ENCODE results near the gene OR4L1.
"Not testable (repeated sequence)": the region's sequence is repeated elsewhere in the genome, so short reads cannot be mapped to it uniquely, and the experiment has no call there.

OR4L1 gene, protein sequence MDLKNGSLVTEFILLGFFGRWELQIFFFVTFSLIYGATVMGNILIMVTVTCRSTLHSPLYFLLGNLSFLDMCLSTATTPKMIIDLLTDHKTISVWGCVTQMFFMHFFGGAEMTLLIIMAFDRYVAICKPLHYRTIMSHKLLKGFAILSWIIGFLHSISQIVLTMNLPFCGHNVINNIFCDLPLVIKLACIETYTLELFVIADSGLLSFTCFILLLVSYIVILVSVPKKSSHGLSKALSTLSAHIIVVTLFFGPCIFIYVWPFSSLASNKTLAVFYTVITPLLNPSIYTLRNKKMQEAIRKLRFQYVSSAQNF

DNA sequence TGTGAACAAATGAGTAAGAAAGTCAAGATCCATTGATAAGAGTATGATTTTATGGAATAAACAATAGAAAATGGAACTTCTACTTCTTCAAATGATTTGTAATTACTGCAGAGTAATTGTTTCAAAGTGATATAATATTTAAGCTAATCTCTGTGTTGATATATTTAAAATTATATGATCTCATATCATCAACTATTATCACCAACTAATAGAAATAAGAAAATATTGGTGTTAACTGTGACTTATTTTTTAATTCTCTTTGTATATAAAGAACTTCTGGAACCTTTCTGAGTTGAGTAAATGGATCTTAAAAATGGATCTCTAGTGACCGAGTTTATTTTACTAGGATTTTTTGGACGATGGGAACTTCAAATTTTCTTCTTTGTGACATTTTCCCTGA lies at the start of gene OR4L1:
Gene OR4L1 (plus strand): TSS at position 301 of the 400 bp plus-strand sequence. CDS start 0 bp downstream, at position 301.
- DNase-seq, result no peak

DNA sequence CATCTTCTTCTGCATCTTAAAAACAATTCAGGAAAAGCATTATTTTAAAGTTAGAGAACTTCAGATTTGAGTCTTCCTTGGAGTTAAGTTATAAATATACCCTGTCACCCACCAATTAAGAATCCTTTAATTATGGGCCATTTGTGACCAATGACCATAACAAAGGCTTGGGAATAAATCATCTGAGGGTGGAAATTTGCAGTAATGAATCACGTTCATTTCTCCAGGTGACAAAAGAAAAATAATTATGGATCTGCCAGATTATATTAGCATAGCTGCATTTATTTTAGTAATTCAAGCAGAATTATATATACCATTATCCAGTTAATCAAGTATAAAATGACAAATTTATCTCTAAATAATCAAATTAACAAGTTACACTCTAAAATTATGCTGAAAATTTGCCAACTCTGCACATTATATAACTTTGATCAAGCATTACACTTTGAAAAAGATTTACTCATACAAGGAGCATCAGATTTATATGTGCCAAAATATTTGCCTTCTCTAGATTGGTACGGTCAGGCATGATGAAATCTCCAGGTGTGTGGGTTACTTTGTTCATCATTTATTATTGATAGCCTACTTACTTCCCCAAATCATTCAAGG lies 40.5 kb upstream of the OR4L1 start, which contains the start of gene OR4K14:
Gene OR4K14 (minus strand): TSS at position 51 of the 609 bp plus-strand sequence. CDS start 4,114 bp downstream, outside the sequence.
- DNase-seq, result no peak

DNA sequence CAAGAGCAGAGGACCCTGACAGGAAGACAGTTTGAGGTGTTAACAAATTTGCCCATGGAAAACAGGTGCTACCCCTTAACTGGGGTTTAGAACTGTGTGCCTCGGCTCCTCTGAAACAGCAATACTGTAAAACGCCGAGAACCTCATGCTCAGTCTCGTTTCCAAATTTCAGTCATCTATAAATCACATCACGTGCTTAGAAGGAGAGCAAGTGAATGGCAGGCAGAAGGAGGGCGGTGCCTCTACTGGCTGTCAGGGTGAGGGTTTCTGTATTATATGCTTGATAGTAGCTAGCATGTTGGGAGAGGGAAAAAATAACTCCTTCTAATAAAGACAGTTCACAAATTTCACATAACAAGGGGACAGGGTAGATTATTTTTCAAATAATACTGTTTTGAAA lies 28.8 kb upstream of the OR4L1 start:
- DNase-seq, result no peak

DNA sequence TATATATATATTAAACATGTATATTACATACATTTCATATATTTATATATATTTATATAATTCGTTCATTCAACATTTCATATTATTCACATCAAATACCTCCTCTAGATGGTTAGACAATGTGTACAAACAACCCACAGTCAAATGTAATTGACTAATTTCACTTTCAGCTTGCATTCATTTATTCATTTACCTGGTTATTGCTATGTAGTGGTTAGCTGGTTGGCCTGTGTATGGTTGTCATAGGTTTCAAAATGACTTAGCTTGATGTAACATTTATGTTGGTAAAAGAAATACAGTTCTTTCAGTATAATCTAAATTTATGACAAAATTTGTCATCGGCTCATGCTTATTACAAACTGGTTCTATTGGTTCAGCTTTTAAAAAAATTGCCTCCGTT lies 24.4 kb upstream of the OR4L1 start:
- no peak for DNase-seq

DNA sequence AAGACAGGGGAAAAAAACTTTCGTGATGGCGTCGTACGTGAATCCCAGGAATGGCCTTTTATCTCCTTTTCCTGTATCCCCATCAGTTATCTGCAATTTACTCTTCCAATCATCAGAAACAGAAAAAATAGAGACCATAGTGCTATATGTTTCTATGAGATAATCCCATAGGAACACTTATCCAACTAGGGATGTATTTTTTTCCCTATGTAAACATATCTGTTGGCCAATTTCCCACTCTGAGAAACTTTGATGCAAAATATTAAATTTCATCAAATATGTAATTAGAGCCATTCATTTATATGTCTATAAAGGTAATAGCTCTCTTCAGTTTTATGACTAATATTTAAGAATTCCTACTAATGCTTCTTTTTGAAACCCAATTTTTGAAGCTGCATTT lies 23.9 kb upstream of the OR4L1 start, which contains the start of gene OR4K13:
Gene OR4K13 (minus strand): TSS at position 101 of the 400 bp plus-strand sequence. CDS start 1,280 bp downstream, outside the sequence.
- DNase-seq, result no peak

DNA sequence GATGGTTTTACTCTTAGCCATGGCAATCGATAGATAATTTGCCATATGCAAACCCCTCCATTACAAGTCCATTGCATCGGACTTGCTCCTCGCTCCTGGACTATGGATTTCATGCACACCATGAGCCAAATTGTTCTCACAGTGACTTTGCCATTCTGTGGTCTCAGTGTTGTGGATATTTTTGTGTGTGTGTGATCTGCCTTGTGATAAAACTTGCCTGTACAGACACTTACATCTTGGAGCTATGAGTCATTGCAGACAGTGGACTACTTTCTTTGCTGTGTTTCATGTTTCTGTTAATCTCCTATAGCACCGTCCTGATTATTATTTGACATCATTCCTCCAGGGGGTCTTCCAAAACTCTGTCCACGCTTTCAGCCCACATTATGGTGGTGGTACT lies 15.6 kb upstream of the OR4L1 start:
- no peak for DNase-seq

DNA sequence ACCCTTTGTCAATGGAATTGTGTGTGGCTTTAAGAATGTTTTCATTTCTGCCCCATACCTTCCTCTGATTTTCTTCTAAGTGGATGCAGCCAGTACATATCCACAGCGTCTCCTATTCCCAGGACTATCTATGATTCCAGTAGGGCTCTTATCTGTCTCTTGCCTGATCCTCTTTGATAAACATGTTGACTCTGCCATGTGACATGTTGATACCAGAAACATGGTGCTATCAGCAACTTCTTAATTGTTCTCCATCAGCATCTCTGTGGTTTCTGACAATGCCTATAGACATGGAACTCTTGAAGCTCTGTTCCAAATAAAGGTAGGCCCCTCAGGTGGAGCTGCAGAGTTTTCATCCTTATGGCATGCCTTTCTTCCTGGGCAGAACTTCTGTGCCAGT lies 11.6 kb upstream of the OR4L1 start:
- no peak for DNase-seq

DNA sequence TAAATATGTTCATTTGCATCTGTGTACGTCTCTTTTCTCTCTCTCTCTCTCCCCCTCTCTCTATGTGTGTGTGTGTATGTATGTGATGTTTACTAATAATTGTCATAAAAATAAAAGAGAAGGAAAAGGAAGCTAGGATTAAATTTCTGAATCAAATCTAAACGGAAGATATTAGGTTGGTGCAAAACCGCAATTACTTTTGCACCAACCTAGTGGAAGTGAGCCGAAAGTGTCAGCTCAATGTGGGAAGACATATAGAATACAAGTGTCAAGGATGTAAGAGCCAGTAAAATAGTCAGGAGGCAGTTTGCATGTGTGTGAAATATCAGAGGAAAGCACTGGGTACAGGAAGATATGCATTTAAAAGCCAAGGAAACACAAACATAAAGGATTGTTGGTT lies 32.2 kb downstream of the OR4L1 start:
- no peak for DNase-seq

DNA sequence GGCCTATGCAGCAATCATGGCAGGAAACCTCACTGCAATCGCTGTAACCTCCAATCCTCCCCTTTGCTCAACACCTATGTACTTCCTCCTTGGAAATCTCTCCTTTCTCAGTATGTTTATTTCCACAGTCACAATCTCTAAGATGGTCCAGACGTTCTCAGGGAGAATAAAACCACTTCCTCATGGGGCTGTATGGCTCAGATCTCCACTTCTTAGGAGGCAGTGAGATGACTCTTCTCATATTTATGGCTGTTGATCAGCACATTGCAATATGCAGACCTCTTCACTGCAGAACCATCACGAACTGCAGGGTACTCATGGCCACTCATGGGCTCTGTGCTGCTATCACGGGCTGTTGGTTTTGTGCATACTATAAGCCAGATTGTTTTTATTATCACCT lies 33.6 kb downstream of the OR4L1 start:
- no peak for DNase-seq

DNA sequence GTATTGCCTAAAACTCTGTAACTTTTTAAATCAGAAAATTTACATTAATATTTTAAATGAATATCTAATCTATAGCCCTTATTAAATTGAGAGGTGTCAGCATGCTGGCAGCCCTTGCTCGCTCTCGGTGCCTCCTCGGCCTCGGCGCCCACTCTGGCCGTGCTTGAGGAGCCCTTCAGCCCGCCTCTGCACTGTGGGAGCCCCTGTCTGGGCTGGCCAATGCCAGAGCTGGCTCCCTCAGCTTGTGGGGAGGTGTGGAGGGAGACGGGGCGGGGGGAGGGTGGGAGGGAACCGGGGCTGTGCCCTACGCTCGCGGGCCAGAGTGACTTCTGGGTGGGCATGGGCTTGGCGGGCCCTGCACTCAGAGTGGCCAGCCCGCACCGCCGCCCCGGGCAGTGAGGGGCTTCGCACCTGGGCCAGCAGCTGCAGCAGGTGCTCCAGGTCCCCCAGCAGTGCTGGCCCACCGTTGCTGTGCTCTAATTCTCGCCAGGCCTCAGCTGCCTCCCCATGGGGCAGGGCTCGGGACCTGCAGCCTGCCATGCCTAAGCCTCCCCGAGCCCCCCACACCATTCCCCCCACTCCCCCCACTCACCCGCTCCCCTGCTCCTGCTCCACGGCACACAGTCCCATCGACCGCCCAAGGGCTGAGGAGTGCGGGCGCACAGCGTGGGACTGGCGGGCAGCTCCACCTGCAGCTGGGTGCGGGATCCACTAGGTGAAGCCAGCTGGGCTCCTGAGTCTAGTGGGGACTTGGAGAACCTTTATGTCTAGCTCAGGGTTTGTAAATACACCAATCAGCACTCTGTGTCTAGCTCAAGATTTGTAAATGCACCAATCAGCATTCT lies 39.3 kb downstream of the OR4L1 start:
- not testable (repeated sequence) for DNase-seq

DNA sequence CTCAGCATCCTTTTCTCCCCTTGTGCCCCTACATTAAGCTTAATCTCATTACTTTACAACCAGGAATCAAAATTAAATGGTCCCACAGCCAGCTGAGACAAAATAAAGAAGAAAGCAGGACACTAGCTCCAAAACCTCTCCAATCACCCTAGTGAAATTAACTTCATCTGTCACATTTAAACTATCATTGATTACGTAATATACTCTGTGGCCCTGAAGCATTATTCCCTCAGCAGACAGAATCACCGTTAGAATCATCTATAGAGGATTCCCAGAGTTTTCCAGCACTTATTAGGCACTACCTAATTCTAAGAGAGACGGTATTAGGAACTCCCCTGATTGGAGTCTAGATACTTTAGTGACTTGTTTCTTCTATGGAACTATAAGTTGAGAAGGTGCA lies 50.6 kb downstream of the OR4L1 start, which contains the start of gene OR4K17:
Gene OR4K17 (plus strand): TSS at position 302 of the 400 bp plus-strand sequence. CDS start 6,761 bp downstream, outside the sequence.
- DNase-seq, result no peak
